ENCODE results near the gene CAPN15.

GRCh38 chr16:523097-523741, 4.3 kb upstream of the CAPN15 start:
- no peak for TF ChIP-seq CTCF (IDR thresholded peaks at IDR 0.05; ENCODE audit: insufficient read depth, low read depth, low read length)
- TF ChIP-seq EZH2 (IDR thresholded peaks at IDR 0.05; ENCODE audit: insufficient read depth, low read length) = no peak
